GM12874 (cell line): ENCODE data around the gene PPP6R2.
A peak's percentile ranks its signal among the peaks of the same experiment; 100 is the strongest.

Source experiments
- CTCF ChIP-seq: IDR thresholded peaks from 2 replicates; pipeline ENCODE4 v1.5.1; 2011; ENCODE audit warnings: low read depth, mild to moderate bottlenecking, control low read depth, low read length, moderate library complexity; ENCODE audit not compliant: insufficient read depth

Gene PPP6R2

GRCh38 chr22:50323900-50324299 lies 19.2 kb upstream of the PPP6R2 start:
- TF ChIP-seq CTCF = no peak

- TF ChIP-seq CTCF = no peak
Observed at GRCh38 chr22:50325444-50326224, 17.5 kb upstream of the PPP6R2 start.

GRCh38 chr22:50326225-50326955 lies 16.7 kb upstream of the PPP6R2 start:
- no peak for TF ChIP-seq CTCF

- peak; percentile 69 for TF ChIP-seq CTCF
Observed at GRCh38 chr22:50326956-50327710, 16.0 kb upstream of the PPP6R2 start, which contains the start of gene DENND6B. Gene DENND6B (minus strand): TSS chr22:50327012. CDS start chr22:50326988, 24 bp downstream.

- TF ChIP-seq CTCF = no peak
Observed at GRCh38 chr22:50327711-50328019, 15.5 kb upstream of the PPP6R2 start.

GRCh38 chr22:50329236-50329635 lies 13.9 kb upstream of the PPP6R2 start:
- no peak for TF ChIP-seq CTCF

GRCh38 chr22:50337262-50338041 lies 5.7 kb upstream of the PPP6R2 start:
- no peak for TF ChIP-seq CTCF
